GM18870 (cell line): ENCODE data around the gene EFCAB6.

Experiments
- ATAC-seq: cut with Tn5 transposase; IDR thresholded peaks from one replicate; pipeline ENCODE4 v1.9.1; 2021; ENCODE audit warnings: moderate library complexity; ENCODE audit not compliant: unreplicated experiment

Gene EFCAB6

DNA sequence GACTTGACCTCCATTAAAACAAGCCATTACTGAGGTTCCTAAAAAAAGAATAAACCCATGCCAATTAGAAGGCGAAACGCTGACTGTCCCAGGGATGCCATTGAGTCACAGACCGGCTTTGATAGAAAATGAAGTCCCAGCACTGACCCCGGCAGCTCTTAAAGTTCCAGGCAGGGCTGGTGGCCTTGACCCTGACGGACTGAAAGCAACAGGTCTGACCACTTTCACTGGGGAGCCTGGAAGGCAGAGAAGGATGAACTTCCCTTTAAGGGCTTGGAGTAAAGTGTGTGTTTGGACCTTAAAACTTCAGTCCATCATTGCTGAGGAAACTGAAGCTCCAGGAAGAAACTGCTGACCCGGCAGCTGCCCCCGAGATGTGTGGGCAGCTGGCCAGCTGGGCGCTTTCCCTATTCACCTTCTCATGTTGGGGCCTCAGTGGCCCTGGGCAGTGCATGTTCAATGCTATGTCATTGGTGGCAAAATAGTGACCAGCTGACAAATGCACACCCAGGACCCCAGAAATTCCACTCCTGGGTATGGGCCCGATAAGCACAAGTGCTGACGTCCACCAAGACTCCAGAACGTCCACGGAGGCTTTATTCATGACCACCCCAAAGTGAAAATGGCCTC is 18.9 kb upstream of the EFCAB6 start:
- no peak for ATAC-seq

DNA sequence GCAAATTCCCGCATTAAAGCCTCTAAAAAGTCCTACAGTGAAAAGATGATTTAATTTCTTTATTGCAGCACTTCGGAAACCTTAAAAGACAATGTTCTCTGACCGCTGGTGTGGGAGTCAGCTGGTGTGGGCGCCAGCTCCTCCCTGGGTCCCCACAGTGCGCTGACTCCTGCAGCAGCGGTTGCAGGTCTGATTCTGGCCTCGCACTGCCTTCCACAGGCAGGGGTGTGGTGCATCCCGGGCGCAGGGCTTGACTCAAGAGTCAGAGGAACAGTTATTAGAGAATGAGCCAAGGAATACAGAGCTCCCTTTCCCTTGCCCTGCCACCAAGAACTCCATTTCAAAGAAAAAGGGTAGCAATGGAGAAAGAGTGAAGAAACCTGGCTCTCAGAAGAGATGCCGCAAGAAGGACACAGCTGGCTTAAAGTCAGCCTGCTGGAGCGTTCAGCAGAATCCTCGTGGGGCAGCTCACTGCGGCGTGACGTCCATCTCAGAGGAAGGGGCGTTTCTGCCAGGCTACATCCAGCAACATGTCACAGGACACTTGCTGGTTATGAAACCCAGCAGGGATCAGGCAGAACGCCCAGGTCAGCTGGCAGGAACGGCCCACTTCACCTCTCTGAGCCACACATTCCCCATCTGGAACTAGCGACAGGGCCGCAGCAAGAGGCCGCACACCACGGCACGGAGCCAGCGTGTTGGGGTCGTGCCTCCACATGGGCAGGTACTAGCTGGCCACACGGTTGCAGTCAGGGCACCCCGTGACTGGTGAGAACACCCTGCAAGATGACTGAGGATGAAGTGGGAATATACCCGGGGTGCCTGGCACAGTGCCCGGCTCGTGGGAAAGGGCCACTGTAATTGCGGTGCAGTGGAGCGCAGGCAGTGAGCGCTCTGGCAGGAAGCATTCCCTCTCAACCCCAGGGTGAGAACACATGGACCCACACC is 18.1 kb upstream of the EFCAB6 start:
- ATAC-seq, result no peak

DNA sequence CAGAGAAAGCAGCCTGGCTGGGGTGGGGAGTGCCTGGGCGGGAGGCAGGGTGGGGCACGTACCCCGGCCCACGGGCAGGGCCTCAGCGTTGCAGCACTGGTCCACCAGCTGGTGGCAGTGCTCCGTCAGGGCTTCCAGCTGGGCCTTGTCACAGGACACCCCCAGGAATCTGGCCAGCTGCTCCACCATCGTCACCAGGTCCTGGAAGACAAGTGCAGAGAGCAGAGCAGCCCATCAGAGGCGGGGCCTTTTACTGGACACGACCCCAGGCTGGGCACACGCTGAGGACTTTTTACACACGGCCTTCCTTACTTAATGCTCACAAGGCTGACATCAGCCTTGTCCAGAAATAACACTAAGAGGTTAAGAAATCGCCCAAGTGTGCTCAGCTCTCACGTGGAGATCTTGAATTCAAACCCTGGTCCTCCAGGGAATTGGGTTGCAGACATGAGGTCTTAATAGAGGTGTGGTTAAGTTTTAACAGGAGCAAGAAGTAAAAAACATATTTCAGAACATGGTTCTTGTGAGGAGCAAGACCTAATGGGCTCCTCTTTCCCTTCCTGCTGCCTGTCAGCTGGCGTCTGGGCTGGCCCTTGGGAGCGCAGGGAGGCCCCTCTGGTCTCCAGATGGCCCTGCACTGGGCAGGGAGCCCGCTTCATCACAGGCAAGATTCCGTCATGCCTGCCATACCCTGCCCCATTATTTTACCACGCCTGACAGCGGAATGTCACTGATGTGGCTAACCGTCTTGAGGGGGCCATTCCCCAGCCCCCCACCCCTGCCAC is 17.1 kb upstream of the EFCAB6 start:
- no peak for ATAC-seq

DNA sequence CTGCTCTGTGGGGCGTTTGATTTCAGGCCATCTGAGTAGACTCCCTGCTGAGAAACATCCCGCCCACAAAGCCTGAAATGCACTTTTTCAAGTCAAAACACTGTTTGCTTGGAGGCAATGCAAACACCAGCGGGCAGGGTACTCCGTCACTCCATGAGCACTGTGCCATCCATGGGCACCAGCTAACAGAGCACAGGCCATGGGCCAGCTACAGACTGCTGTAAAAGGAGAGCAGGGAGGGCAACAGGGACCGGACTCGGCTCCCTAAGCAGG is 16.6 kb upstream of the EFCAB6 start:
- ATAC-seq, result no peak

DNA sequence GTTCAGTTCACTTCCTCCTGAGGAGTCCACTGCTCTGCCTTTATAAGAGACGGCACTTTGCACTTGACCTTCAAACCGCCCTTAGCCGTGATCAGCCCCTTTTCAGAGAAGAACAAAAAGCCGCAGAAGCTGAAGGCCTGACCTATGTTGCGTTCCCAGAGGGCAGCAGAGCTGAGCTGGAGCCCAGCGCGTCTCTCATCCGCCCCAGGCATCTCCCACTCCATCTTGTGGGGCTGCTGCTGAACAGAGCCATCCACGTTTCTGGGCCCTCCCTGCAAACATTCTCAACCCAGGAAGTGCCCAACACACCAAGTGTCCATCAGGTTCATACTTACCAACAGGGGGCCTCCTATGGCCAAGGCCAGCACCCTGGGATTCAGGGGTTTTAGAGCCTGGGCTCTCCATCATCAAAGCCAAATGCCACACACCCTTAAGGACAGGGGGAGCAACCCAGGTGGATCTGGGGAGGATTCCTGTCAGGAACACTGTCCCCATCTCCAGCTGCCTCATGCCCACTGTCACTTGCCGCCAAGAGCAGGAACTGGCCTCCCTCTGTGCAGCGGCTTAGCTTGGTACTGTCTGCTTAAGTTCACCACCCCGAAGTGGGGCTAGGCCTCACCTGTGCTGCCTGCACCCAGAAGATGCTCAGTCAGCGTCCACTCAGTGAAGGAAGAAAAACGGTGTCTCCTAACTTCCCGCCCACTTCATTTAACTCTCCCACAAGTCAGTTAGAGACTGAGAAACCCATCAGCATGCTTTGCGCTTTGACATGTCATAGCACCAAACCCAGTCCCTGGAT is 16.0 kb upstream of the EFCAB6 start:
- no peak for ATAC-seq

DNA sequence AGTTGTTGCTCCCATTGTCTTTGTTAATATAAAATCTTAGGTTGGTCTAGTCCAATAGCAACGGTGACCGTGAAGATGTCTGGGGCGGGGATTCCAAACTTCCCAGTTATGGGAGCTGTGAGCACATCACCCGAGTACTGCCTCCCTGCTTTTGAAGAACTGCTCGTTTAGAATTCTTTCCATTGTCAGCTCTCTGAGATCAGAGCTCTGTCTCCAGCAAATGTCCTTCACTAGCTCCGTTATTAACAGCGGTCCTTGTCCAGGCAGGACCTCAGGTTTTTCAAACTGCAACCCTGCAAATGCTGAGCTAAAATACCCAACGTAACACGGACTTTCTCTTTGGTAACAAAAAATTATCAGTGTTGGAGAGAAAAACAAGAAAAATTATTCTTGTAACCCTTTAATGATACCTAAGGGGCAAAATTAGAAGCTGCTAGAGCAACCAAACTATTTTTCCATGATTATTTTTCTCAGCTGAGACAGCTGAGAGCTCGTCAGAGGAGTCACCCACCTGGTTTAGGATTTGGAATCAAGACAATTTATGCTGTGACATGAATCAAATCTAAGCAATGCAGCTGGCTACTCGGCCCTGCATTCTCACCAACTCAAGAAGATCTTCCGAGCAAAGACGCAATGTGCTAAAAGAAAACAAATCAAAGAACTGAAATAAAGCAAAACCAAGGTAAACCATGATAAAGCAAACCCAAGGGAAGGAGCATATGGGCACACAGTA is 15.1 kb upstream of the EFCAB6 start:
- ATAC-seq, result no peak

DNA sequence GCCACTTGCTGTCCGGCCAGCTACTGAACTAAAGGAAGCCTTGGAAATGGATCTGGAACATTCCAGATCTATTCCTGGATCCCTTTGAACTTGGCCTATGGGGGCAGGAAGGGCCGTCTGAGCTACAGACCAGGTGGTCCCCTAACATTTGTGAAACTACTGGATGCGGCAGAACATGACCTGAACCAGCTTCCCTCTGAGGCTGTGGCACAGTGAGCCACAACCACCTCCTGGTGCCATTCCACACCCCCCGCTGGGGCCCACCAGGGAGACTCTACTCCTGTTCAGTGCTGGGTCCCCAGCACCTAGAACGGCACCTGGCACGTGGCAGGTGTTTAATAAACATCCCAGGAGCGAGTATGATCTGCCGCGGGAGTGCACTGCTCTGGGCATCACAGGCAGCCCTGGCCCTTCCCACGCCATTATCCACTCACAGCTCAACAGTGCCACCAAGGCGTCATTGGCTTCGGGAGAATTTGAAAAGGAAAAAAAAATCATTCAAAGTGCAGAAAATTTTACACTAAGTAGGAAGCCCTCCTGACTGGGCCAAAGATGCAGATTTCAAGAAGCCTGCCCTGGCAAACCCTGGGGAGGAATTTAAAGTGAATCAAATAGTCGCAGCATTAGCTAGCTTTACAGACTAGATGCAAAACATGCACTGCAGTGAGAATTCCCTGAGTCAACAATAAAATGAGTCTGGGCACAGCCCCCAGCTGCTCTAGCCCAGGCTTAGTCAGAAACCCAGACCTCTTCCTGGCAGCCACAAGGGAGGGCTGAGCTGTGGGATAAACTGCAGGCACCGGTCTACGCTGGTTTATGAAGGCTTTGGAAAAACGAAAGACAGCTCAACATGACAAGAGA is 14.3 kb upstream of the EFCAB6 start:
- no peak for ATAC-seq

DNA sequence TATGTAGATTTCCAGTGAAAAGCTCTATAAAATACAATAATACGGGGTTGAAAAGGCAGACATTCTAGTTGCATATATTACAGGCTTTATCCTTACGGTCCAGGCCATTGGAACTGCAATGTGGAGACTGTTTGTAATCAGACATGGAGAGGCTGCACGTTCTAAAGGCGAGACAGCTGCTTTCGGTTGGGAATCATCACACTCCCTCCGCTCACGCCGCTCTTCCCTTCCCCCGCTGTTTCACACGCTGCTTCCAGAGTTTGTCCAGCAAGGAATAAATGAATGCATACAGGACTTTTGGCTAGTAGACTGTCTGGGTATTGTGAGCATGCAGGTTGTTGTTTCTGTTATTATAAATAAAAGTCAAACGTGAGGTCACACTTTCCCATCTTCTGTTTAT is 13.5 kb upstream of the EFCAB6 start:
- ATAC-seq, result no peak

DNA sequence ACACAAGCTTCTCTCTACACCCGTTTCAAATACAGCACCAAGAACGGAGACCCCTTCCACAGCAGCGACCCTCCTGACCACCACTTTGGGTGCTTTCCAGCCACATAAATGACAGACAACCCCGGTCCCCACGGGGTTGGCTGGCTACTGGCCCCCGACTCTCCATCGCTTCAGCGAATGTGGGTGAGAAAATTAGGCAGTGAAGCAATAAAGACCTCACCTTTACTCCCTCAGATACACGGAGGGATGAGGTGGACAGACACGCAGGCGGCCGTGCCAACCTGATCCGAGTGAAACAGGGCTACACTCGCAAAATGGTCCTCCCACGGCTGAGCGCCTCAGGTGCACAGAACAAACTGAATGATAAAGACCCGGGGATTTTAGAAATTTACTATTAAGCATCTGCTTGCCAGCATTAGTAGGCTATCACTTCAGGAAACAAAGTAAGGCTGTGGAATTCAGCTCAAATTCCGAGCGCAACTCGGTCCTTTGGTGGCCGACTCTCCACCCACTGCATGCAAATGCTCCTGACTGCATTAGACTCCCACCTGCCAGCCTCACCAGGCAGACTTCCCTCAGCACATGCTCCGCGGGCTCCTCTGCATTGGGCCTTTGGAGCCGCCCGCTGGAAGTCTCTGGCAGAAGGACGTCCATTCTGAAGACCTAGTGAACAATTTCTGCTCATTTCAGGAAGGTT is 12.8 kb upstream of the EFCAB6 start:
- no peak for ATAC-seq

DNA sequence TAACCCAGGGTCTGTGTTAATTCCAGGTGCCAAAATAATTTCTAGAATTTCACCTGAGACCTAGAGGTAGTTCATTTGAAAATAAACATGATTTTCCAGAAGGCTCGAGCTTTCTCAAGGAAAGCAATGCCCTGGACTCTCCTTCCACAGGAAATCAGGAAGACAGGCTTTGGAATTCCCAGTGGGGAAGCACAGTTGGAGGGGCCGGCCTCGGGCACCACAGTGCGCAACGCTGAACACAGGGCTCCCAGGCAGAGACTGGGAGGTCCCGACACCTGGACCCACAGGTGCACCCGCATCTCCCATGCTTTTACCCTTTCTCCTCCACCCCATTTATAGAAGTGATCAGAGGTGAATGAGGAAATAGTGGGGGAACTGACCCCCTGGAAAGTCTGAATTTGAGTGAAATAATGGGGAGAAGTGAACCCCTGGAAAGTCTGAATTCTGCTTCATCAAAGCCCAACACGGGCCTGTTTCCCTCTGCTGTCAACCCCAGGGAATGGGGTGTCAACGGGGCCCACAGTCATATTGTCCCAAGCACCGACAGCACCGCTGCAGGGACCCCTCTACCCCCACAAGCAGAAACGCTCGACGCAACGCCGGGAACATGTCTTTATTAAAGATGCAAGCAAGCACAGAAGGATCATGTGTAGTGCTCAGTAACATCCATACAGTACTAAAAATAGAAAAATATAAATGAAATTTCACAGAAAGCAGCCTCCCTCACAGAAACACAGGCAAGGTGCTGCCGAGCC is 12.0 kb upstream of the EFCAB6 start:
- no peak for ATAC-seq

DNA sequence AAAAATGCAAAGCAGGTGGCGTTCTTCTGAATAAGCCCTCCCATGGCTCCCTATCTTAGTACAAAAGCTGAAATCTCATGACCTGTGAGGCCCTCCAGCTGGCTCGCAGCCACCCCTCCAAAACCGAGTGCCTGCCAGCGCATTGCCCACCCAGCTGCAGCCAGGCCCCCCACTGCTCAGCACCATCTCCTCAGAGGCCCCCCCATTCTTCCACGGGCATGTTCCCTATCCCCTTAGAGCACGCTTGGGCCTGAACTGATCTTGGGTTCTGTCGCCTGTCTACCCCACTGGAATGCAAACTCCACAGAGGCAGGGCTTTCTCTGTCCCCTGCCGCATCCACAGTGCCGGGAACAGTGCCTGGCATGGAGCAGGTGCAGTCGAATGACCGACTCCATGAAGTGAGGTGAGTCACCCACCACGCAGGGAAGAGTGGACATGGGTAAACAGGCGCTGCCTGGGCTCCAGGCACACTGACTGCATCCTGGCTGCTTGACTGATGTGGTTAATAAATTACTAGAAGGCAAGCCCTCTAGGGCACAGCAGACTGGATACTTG is 11.3 kb upstream of the EFCAB6 start:
- ATAC-seq, result no peak

DNA sequence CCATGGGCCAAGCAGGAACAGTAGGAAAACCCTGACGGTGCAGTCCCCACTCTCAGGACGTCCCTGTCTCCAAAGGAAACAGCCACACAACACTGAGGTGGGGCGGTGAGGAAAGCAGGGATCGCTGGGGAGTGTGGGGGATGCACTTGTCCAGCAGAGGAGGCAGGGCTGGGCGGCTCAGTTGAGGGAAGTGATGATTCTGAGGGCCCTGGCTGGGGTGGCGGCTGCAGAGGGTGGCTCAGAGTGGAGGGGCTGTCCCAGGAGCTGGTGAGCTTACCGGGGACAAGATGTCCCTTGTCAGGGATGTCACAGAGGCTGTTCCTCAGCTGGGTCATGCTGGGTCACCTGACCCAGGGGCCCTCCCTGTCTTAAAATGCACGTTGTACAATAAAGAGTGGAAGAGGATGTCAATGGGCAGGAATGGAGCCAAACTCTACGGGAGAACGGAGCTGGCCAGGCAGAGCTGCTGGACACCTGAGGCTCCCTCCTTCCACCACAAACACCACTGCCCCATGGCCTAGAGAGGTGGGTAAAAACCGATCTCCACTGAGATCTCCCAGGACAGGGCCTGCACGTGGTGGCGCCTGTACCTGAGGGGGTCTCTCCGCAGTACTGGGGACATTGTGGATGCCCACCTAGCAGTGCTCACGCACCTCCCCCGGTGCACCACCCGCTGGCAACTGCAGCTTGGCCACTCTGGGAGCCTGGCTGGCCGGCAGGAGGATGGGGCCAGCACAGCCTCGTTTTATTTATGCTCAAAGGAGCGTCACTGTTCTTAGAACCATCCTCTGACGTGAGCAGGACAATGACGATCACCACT is 9.7 kb upstream of the EFCAB6 start:
- no peak for ATAC-seq

DNA sequence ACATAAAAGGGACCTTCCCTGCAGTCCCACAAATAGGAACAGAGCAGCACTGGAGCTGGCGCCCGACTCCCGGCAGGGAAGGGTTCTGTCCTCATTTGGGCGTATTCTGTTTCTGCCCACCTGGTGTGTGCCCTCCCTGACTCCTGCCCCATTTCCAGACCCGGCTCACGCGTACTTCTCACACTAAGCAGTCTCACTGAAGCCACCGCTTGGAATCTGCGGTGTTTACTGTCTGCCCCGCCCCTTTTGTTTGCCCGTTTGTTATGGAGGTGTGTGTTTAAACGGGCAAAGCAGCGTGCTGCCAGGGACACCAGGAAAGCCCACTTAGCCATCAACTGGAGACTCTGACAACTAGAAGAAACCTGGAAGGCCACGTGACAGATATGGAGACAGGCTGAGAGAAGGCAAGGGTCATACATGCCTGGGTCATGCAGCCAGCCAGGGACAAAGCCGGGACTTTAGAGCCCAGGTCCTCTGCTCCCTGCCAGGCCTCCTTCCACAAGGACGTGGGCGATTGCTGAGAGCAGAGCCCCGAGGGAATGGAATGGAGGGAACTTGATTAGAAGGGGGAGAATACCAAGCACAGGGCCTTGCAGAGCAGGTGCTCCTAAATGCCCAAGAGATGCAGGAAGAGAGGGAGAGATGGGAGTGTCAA is 8.7 kb upstream of the EFCAB6 start:
- no peak for ATAC-seq

DNA sequence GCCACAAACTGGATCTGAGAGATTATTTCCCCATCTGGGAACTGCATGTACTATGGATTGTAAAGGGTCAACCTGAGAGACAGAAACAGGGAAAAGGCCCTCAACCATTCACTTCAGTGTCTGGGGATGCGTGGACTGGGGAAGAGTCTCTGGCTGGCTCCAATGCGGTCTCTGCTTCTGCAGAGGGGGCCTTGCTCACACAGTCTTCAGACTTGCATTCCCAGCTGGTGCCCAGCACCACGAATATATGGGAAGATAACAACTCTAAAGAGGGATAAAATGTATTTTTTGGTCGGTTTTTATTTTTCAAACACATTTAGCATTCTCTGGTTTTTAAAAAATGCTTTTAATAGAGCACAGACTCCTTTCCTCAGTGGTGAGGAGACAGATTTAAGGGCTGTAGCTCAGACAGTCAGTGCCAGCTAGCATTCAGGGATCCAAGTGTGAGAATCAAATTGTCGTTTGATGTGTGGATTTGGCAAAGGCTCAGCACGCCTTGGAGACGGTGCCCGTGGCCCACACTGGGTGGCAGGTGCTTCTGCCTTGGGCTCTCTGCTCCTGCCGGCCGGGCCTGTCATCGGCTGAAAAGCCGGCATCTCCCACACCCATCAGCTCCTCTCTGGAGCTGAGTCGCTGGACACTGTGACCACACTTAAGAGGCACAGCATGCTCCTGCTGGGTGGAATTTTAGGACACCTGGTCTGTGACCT is 8.0 kb upstream of the EFCAB6 start:
- ATAC-seq, result no peak

DNA sequence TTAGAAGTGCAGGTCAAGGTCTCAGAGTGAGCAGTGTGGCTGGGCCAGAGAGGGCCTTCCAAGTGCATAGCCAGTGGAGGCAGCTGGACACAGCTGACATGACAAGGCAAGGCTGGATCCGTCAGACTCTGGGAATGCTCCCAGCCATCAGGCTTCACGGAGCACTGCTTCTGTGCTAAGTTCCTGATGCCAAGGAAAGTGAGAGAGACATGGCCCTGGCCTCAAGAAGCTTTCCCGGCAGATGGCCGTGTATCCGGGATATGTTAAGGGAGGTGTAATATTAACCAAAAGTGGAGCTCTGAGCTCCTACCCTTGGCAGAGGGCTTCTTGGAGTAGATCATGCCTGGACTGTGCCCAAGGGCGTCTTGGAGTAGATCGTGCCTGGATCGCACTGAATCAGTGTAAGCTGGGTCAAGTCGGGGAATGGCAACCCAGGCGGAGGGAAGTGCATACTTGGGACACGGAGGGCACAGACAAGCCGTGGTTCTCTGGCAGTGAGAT is 7.4 kb upstream of the EFCAB6 start:
- no peak for ATAC-seq

DNA sequence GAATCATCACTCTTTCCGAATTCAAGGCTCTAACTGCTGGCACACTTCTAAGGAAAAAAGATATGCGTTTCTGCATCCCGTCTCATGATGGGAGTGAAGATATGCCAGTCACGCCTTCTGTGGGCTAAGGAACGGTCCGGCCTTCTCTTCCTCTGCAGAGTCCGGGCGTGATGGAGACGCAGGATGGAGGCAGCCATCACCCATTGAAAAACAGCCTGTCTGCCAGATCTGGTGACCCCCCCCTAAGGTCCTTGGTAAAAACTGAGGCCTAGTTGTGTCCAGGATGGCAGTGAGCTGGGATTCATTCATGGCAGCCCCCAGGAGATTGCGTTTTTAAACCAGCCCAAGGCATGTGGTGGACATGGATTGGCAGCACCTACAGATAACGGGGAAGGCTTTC is 6.9 kb upstream of the EFCAB6 start:
- no peak for ATAC-seq
